ENCODE measurements around the gene SLC39A11.

- no peak for TF ChIP-seq CTCF (IDR thresholded peaks at IDR 0.05; ENCODE audit: low read length)
- no peak for TF ChIP-seq EZH2 (optimal IDR thresholded peaks at IDR 0.05; ENCODE audit: low read depth, low read length)
Observed at GRCh38 chr17:72984926-72985325, 107.6 kb downstream of the SLC39A11 start.

Measured in MM.1S (cell line).